ENCODE data around the gene PTEN. TPM values are rescaled to one million over a fixed set of nuclear protein-coding genes. Genes with fewer than 3 reads are reported as not detected.
A peak's percentile ranks its signal among the peaks of the same experiment; 100 is the strongest.

Gene PTEN
- total RNA-seq, 1 experiment from 2014 or later = 20.5 TPM

- no peak overlapping the region for H3K27ac ChIP-seq
- no peaks in the 10 kb centered on the region for H3K27me3 ChIP-seq
- no peaks in the 10 kb centered on the region for H3K4me1 ChIP-seq
- DNase-seq = no peak
- H3K4me3 ChIP-seq = no peak overlapping the region
- H3K9me3 ChIP-seq (replicated peaks) = no peaks in the 10 kb centered on the region
- no peaks in the 10 kb centered on the region for H3K36me3 ChIP-seq
Observed at GRCh38 chr10:87915406-87915805, 52.0 kb downstream of the PTEN start.

GRCh38 chr10:87915989-87916388 lies 52.6 kb downstream of the PTEN start:
- DNase-seq = no peak
- H3K9me3 ChIP-seq (replicated peaks) = no peaks in the 10 kb centered on the region
- no peak overlapping the region for H3K27ac ChIP-seq
- no peaks in the 10 kb centered on the region for H3K4me1 ChIP-seq
- no peaks in the 10 kb centered on the region for H3K36me3 ChIP-seq
- H3K4me3 ChIP-seq = no peak overlapping the region
- H3K27me3 ChIP-seq = no peaks in the 10 kb centered on the region

- no peak for DNase-seq
- Histone ChIP-seq H3K4me1 (no peaks in the 10 kb centered on the region), H3K4me3 (no peak overlapping the region), H3K27me3 (no peaks in the 10 kb centered on the region), H3K9me3 (replicated peaks) (no peaks in the 10 kb centered on the region), H3K36me3 (no peaks in the 10 kb centered on the region), H3K27ac (no peak overlapping the region)
Observed at GRCh38 chr10:87916515-87916914, 53.1 kb downstream of the PTEN start.

GRCh38 chr10:87918254-87918859 lies 54.9 kb downstream of the PTEN start:
- H3K27ac ChIP-seq = no peak overlapping the region
- no peak overlapping the region for H3K4me3 ChIP-seq
- DNase-seq = no peak
- H3K36me3 ChIP-seq = no peaks in the 10 kb centered on the region
- no peaks in the 10 kb centered on the region for H3K27me3 ChIP-seq
- H3K4me1 ChIP-seq = no peaks in the 10 kb centered on the region
- H3K9me3 ChIP-seq (replicated peaks) = no peaks in the 10 kb centered on the region

- H3K4me3 ChIP-seq = no peak overlapping the region
- H3K27me3 ChIP-seq = no peaks in the 10 kb centered on the region
- DNase-seq = no peak
- H3K36me3 ChIP-seq = no peaks in the 10 kb centered on the region
- H3K4me1 ChIP-seq = no peaks in the 10 kb centered on the region; the same call in 1 of the 2 replicates
- no peaks in the 10 kb centered on the region for H3K9me3 ChIP-seq (replicated peaks)
- no peak overlapping the region for H3K27ac ChIP-seq
Observed at GRCh38 chr10:87920538-87920937, 57.1 kb downstream of the PTEN start.

- no peak overlapping the region for H3K27ac ChIP-seq
Observed at GRCh38 chr10:87921931-87922688, 58.7 kb downstream of the PTEN start.

GRCh38 chr10:87923233-87923632 lies 59.8 kb downstream of the PTEN start:
- H3K27ac ChIP-seq = no peak overlapping the region
- H3K36me3 ChIP-seq = no peaks in the 10 kb centered on the region
- peaks cover 2% of the 10 kb centered on the region; the same call in 1 of the 2 replicates for H3K4me1 ChIP-seq
- H3K4me3 ChIP-seq = no peak overlapping the region
- no peaks in the 10 kb centered on the region for H3K27me3 ChIP-seq
- no peaks in the 10 kb centered on the region for H3K9me3 ChIP-seq (replicated peaks)
- no peak for DNase-seq

More at GRCh38 chr10:87921931-87922688, 58.7 kb downstream of the PTEN start:
- Histone ChIP-seq H3K4me3 (no peak overlapping the region), H3K4me1 (peaks cover 2% of the 10 kb centered on the region; the same call in 1 of the 2 replicates), H3K9me3 (replicated peaks) (no peaks in the 10 kb centered on the region), H3K36me3 (no peaks in the 10 kb centered on the region), H3K27me3 (no peaks in the 10 kb centered on the region)
- DNase-seq = no peak

GRCh38 chr10:87925570-87925969 lies 62.1 kb downstream of the PTEN start:
- peaks cover 2% of the 10 kb centered on the region; the same call in 1 of the 2 replicates for H3K4me1 ChIP-seq
- H3K27ac ChIP-seq = no peak overlapping the region
- H3K9me3 ChIP-seq (replicated peaks) = no peaks in the 10 kb centered on the region
- H3K36me3 ChIP-seq = no peaks in the 10 kb centered on the region
- no peaks in the 10 kb centered on the region for H3K27me3 ChIP-seq
- H3K4me3 ChIP-seq = no peak overlapping the region
- DNase-seq = peak; percentile 6 to 67

GRCh38 chr10:87927091-87927490 lies 63.7 kb downstream of the PTEN start:
- H3K27ac ChIP-seq = no peak overlapping the region

GRCh38 chr10:87928996-87929395 lies 65.6 kb downstream of the PTEN start:
- H3K4me1 ChIP-seq = peaks cover 2% of the 10 kb centered on the region; the same call in 1 of the 2 replicates
- H3K9me3 ChIP-seq (replicated peaks) = no peaks in the 10 kb centered on the region
- no peaks in the 10 kb centered on the region; the same call in 1 of the 2 replicates for H3K36me3 ChIP-seq
- H3K4me3 ChIP-seq = no peak overlapping the region
- no peak for DNase-seq
- H3K27ac ChIP-seq = no peak overlapping the region
- H3K27me3 ChIP-seq = no peaks in the 10 kb centered on the region

More at GRCh38 chr10:87927091-87927490, 63.7 kb downstream of the PTEN start:
- H3K4me1 ChIP-seq = peaks cover 2% of the 10 kb centered on the region; the same call in 1 of the 2 replicates
- no peak for DNase-seq
- no peaks in the 10 kb centered on the region for H3K9me3 ChIP-seq (replicated peaks)
- no peaks in the 10 kb centered on the region for H3K27me3 ChIP-seq
- H3K36me3 ChIP-seq = no peaks in the 10 kb centered on the region
- no peak overlapping the region for H3K4me3 ChIP-seq

- no peaks in the 10 kb centered on the region for H3K27me3 ChIP-seq
- H3K27ac ChIP-seq = no peak overlapping the region
- no peak overlapping the region for H3K4me3 ChIP-seq
- H3K9me3 ChIP-seq (replicated peaks) = no peaks in the 10 kb centered on the region
- DNase-seq = no peak
- H3K36me3 ChIP-seq = no peaks in the 10 kb centered on the region; the same call in 1 of the 2 replicates
- peaks cover 2% of the 10 kb centered on the region; the same call in 1 of the 2 replicates for H3K4me1 ChIP-seq
Observed at GRCh38 chr10:87930141-87930540, 66.7 kb downstream of the PTEN start.

GRCh38 chr10:87930934-87931835 lies 67.8 kb downstream of the PTEN start:
- H3K27me3 ChIP-seq = no peaks in the 10 kb centered on the region
- H3K27ac ChIP-seq = no peak overlapping the region
- H3K4me1 ChIP-seq = no peaks in the 10 kb centered on the region
- H3K9me3 ChIP-seq (replicated peaks) = no peaks in the 10 kb centered on the region
- DNase-seq = no peak
- H3K36me3 ChIP-seq = no peaks in the 10 kb centered on the region; the same call in 1 of the 2 replicates
- H3K4me3 ChIP-seq = no peak overlapping the region

- H3K36me3 ChIP-seq = no peaks in the 10 kb centered on the region; the same call in 1 of the 2 replicates
- H3K9me3 ChIP-seq (replicated peaks) = no peaks in the 10 kb centered on the region
- no peaks in the 10 kb centered on the region for H3K27me3 ChIP-seq
- no peaks in the 10 kb centered on the region for H3K4me1 ChIP-seq
- no peak overlapping the region for H3K27ac ChIP-seq
- DNase-seq = no peak
- no peak overlapping the region for H3K4me3 ChIP-seq
Observed at GRCh38 chr10:87931836-87932230, 68.4 kb downstream of the PTEN start.

GRCh38 chr10:87935290-87936141 lies 72.1 kb downstream of the PTEN start:
- no peaks in the 10 kb centered on the region for H3K4me1 ChIP-seq
- DNase-seq = no peak

More at GRCh38 chr10:87935290-87936141, 72.1 kb downstream of the PTEN start:
- Histone ChIP-seq H3K9me3 (replicated peaks) (no peaks in the 10 kb centered on the region), H3K27ac (no peak overlapping the region), H3K36me3 (no peaks in the 10 kb centered on the region; the same call in 1 of the 2 replicates), H3K4me3 (no peak overlapping the region), H3K27me3 (no peaks in the 10 kb centered on the region)

Measured in SJCRH30 (cell line).